NCI-H128 (cell line): ENCODE data around the gene CLEC16A.

ENCODE experiments used
- DNase-seq: peaks from one replicate; lab custom pipeline; 2025; ENCODE audit not compliant: unreplicated experiment; lab: John Stamatoyannopoulos, UW

Gene CLEC16A

GRCh38 chr16:11076259-11077018, 132.1 kb downstream of the CLEC16A start:
- no peak for DNase-seq

DNA sequence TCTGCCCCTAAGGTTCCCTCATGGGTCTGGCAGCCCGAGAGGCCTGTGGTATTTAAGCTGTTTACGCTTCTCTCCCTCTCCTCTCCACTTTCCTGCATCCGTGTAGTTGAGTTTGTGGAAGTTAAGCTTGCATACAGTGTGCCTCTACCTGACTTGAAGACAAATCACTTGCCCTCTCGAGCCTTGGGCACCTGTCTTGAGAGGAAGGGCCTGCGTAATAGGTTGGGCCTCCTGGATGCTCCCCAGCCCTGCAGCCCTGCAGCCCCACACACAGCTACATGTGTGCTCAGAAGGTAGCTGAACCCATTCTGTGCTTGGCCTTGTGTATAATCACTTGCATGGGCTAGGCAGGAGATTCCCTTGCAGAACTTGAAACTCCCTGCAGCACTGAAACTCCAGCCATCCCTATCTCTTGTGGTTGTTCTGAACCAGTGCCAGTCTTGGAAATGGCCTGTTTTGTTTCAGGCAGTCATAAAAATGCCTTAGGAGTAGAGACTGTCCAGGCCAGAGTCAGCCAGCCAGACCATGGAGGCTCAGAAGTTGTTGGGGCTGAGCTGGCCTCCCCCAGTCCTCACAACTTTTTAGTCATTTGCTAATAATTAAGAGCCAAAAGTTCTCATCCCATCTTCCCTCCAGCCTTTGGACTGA, 134.6 kb downstream of the CLEC16A start:
- DNase-seq, result no peak

DNA sequence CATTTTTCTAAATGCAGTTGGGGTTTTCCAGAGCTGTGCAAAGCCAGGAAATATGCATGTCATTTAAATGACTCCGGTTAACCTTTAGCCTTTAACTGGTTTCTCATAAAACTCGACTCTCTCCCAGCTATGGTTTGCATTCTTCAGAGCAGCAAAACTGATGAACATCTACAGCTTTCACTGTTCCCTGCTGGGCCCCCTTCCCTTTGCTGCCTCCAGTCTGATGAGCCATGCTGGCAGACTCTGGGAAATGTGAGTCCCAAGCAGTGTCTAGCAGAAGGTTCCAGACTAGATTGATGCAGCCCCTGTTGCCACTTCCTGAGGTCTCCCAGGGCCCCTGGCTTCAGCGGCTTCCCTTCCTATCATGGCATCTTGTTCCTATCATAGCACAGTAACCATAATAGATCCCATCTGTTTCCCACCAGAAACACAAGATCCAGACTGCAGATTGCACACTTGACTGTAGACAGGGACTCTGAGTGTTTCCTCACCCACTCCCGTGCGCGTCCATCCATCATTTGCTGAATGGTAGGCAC, 135.4 kb downstream of the CLEC16A start:
- DNase-seq, result no peak

DNA sequence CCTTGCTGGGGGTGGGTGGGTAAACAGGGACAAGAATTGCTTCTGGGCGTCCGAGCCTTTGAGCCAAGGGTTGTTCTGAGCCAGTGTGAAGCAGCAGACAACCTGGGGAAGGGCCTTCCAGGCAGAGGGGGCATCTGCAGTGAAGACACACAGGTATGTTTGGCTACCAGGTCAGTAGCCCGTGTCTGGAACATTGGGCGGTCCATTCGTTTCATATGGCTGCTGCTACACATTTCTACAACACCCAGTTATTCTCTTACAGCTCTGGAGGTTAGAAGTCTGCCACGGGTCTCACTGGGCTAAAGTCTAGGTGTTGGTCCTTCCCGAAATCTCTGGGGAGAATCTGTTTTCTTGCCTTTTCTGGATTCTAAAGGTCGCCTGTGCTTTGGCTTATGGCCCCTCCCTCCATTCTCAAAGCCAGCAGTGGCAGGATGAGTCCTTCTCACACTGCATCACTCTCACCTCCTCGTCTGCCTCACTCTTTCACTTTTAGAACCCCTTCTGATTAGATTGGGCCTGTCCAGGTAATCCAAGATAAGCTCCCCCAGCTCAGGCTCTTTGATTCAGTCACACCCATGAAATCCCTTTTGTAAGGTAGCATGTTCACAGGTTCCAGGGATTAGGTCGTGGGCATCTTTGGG, 136.1 kb downstream of the CLEC16A start:
- DNase-seq, result no peak

- DNase-seq, result no peak
These were observed 136.8 kb downstream of the CLEC16A start for GRCh38 chr16:11080999-11081630.

- no peak for DNase-seq
These were observed 137.9 kb downstream of the CLEC16A start for GRCh38 chr16:11082108-11082859.

- no peak for DNase-seq
These were observed 138.6 kb downstream of the CLEC16A start for GRCh38 chr16:11082860-11083388.

- DNase-seq, result no peak
These were observed 140.1 kb downstream of the CLEC16A start for GRCh38 chr16:11084484-11084875.

GRCh38 chr16:11084876-11085485, 140.6 kb downstream of the CLEC16A start:
- no peak for DNase-seq

DNA sequence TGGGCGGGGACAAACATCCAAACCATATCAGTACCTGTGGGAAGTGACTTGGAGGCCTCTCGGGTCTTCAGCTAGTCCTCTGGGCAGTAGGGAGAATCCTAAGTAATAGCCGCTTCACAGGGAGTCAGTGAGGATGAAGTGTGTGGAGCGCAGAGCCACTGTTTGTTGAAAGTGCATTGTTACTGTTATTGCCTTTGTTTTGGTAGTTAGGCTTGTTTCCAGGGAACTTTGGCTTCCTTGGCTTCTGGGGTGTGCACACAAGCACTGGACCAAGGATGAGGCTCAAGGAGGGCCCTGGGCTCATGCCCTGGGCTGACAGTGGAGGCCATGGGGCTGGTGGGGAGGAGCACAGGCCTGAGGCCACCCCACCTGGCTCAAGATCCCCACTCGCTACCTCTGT, 141.6 kb downstream of the CLEC16A start:
- DNase-seq, result no peak

DNA sequence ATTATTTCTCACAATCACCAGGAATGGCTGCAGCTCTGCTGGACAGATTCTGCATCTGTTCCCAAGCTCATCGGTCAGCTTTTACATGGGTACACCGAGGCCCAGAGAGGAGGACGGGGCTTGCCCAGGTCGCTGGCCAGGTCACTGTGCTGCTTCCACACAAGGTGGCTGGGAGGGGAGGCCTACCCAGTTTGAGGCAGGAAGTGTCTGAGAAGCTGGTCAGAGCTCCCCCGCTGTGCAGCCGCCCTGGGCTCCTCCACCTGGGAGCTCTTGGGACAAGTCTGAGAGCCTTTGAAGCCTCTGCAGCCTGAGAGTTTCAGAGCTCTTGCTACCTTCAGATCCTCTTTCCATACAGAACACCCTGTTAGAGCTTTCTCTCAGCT, 143.3 kb downstream of the CLEC16A start:
- no peak for DNase-seq

DNA sequence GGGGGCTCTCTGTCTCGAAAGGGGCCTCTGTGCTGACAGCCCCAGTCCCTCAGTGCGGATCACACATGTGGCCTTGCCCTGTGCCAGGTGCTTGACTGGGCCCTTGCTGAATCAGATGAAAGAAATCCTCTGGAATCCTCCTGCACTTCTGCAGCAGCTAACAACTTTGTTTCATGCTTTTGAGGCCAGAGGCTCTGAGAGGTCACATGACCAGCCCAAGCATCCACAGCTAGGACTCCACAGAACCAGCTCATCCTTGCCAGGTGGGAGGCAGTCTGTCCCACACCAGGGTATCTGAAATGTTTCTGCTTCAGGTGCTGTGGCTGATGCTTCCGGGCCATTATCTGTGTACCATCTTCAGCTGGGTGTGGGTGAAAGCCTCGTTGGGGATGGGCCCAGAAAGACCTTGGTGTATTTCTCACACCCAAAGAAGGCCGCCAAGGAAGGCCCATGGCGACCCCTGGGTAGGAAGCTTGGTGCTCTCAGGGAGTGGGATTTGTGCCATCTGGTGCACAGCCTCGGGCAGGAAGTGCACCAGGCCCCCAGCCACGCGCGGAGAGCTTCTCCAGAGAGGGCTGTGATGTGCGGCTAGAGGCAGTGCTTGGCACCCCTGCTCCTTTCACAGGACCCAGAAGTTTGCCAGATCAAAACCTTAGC, 143.8 kb downstream of the CLEC16A start:
- DNase-seq, result no peak

DNA sequence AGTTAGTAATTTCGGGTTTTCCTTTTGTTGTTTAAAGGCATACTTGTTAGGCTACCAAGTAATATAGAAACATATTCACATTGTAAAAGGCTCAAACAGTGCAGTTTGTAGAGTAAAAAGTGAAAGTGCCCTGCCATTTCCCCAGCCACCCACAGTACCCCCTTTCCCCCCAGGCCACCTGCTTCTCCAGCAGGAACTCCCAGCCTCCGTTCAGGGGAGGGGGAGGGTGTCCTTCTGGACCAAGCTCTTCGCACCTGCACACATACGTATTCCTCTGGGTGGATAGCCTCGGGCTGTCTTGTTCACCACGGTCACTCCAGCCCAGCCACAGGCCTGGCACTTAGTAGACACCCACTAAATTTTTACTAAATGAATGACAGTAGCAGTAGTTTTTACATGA, 144.5 kb downstream of the CLEC16A start:
- no peak for DNase-seq

GRCh38 chr16:11089504-11090124, 145.2 kb downstream of the CLEC16A start:
- no peak for DNase-seq

GRCh38 chr16:11090232-11090631, 145.9 kb downstream of the CLEC16A start:
- no peak for DNase-seq

DNA sequence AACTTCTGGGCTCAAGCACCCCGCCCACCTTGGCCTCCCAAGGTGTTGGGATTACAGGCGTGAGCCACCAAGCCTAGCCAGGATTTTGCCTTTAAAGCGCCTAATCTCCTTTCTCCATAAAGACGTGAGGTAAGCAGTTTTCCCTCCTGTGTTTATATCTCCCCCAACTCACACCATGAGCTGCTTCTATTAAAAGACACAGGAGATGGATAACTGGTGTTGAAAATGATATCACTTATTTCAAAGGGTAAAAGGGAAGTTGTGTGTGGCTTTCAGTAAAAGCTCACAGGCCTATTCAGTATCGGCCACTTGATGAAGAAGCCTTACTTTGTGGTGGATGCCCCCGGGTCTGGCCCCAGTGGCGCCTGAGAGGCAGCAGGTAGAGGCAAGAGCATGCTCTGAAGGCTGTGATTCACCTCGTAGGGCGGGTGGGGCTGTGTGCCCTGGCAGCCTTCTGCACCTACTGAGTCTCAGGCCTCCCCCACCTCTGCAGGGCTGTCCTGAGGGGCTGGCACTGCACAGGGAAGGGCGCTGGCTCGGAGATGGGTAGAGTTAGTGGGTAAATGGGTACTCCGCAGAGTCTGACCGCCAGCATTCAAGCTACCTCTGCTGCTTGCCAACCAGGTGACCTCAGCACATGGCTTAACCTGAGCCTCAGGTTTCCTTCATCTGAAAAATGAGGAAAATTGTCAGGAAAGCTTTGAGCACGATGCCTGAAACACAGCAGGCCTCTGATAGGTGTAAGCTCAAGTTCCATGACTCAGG, 146.8 kb downstream of the CLEC16A start:
- no peak for DNase-seq

DNA sequence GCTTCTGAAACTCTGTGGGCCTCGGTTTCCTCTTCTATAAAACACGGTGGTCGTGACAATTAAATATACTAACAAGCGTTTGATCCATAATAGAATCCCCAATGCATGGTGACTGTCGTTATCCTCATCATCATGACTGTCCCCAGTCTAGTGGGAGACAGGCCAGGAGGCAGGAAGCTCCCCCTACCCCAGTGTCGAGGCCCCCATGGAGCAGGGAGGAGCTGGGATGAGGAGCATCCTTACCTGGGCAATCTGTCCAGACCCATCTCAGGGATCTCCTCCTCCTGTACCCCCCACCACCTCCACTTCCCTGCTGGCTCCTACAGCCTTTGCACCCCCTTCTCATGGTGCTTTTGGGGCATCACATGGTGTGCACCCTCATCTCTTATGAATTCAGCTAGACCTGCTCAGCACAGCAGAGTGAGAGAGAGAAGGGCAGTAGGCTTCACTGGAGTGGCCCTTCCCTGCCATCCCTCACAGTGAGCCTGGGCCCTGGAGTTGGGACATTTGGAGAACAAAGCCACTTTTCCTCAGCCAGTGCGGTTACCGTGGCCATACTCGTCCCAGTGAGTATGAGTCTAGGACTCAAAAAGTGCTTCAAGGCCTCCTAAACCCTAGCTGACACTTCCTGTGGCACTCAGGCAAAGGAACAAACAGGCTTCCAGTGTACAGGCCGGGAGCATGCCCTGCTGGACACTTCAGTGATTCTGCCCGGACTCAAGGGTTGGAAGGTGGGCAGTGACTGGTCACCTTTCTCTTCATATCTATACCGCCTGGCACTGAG, 148.6 kb downstream of the CLEC16A start:
- no peak for DNase-seq
